Fibroblast of lung (primary cell): ENCODE data around the gene TCF7L1. TPM values are rescaled to one million over a fixed set of nuclear protein-coding genes. Genes with fewer than 3 reads are reported as not detected.

Experiments
- DNase-seq, 2 donors: peaks; one replicate each; pipeline versions ENCODE4 v3.0.0 to v3.0.0-alpha.2; 2010; ENCODE audit warnings: low read depth in 2 of 2
- H2AFZ ChIP-seq: 2 replicates; pipeline ENCODE4 v1.5.1; 2012; ENCODE audit warnings: low read length, control low read depth, inconsistent platforms
- H3K27ac ChIP-seq: 2 replicates; pipeline ENCODE4 v1.5.1; 2011; ENCODE audit warnings: low read length, control low read depth; ENCODE audit not compliant: insufficient read depth
- H3K27me3 ChIP-seq: 2 replicates; pipeline ENCODE4 v1.5.1; 2011; ENCODE audit warnings: mild to moderate bottlenecking, low read length; ENCODE audit not compliant: control insufficient read depth, insufficient read depth
- H3K36me3 ChIP-seq: 2 replicates; pipeline ENCODE4 v1.5.1; 2011; ENCODE audit warnings: low read length; ENCODE audit not compliant: control insufficient read depth, insufficient read depth
- H3K4me1 ChIP-seq: 2 replicates; pipeline ENCODE4 v1.5.1; 2011; ENCODE audit warnings: low read length; ENCODE audit not compliant: control insufficient read depth, insufficient read depth; ENCODE audit errors: extremely low read depth
- H3K4me2 ChIP-seq: 2 replicates; pipeline ENCODE4 v1.5.1; 2011; ENCODE audit warnings: low read length, control low read depth; ENCODE audit not compliant: insufficient read depth; ENCODE audit errors: extremely low read depth
- H3K4me3 ChIP-seq, 4 experiments: fragments of 200-600 bp in 1 of 4; sonication (generic) in 1 of 4; replicated peaks in 1 of 4; 2 replicates each; pipeline ENCODE4 v1.5.1; 2011 to 2016; ENCODE audit warnings: low read length in 4 of 4, low read depth in 3 of 4, mild to moderate bottlenecking in 3 of 4, control low read depth in 2 of 4, inconsistent platforms in 1 of 4, mixed read lengths in 1 of 4; ENCODE audit not compliant: insufficient read depth in 1 of 4; ENCODE audit errors: control extremely low read depth in 1 of 4
- H3K79me2 ChIP-seq: 2 replicates; pipeline ENCODE4 v1.5.1; 2012; ENCODE audit warnings: mild to moderate bottlenecking, low read length, inconsistent platforms; ENCODE audit not compliant: control insufficient read depth, insufficient read depth
- H3K9ac ChIP-seq: 2 replicates; pipeline ENCODE4 v1.5.1; 2011; ENCODE audit warnings: mild to moderate bottlenecking, low read length, control low read depth; ENCODE audit not compliant: insufficient read depth
- H3K9me3 ChIP-seq: 2 replicates; pipeline ENCODE4 v1.5.1; 2012; ENCODE audit warnings: low read depth, low read length; ENCODE audit not compliant: control insufficient read depth, insufficient read depth
- H4K20me1 ChIP-seq: 2 replicates; pipeline ENCODE4 v1.5.1; 2011; ENCODE audit warnings: low read length; ENCODE audit not compliant: control insufficient read depth, insufficient read depth; ENCODE audit errors: extremely low read depth
- CTCF ChIP-seq, 2 donors: IDR thresholded peaks in 1 of 2; conservative IDR thresholded peaks in 1 of 2; 1 replicate in 1 of 2; 2 replicates in 1 of 2; pipeline ENCODE4 v1.5.1; 2011 to 2012; ENCODE audit warnings: low read length in 2 of 2, control low read depth in 1 of 2, inconsistent platforms in 1 of 2, low read depth in 1 of 2, mild to moderate bottlenecking in 1 of 2
- EZH2 ChIP-seq: IDR thresholded peaks from 2 replicates; pipeline ENCODE4 v1.5.1; 2012; ENCODE audit warnings: low read length, control low read depth, mild to moderate bottlenecking; ENCODE audit errors: missing control alignments
- polyA plus RNA-seq, 2 donors: library from polyadenylated mRNA; depleted of rRNA in 1 of 2; stranded (reverse) in 1 of 2; unstranded in 1 of 2; fragments of >200 nt; gene quantifications; 2 replicates each; pipeline ENCODE4 v1.2.1, GENCODE V29; 2011 to 2012; ENCODE audit warnings: missing spikeins in 1 of 2
- total RNA-seq: library from RNA; depleted of rRNA; stranded (reverse); fragments of >200 nt; gene quantifications from 2 replicates; pipeline ENCODE4 v1.2.1, GENCODE V29; 2014

The TCF7L1 gene
- total and polyA plus RNA-seq, 2 donors (not counting 1 experiment from before 2014, with no cell fraction given) = 0.83 to 1.5 TPM

- Histone ChIP-seq H3K4me3 (no peak overlapping the region), H3K4me2 (no peak overlapping the region), H2AFZ (no peak overlapping the region), H3K36me3 (no peaks in the 10 kb centered on the region), H3K9ac (no peak overlapping the region), H4K20me1 (no peaks in the 10 kb centered on the region), H3K27me3 (no peaks in the 10 kb centered on the region), H3K79me2 (no peaks in the 10 kb centered on the region), H3K4me1 (peaks cover under 1% of the 10 kb centered on the region), H3K9me3 (no peaks in the 10 kb centered on the region), H3K27ac (no peak overlapping the region)
- DNase-seq = peak; percentile 35 to 82
- TF ChIP-seq CTCF (conservative IDR thresholded peaks at IDR 0.05 in 1 of 2, IDR thresholded peaks at IDR 0.05 in 1 of 2; ENCODE audit: low read depth in 1 of 2, low read length in 2 of 2) (no peak), EZH2 (no peak)
Observed at GRCh38 chr2:85156153-85156552, 23.0 kb downstream of the TCF7L1 start.

GRCh38 chr2:85156619-85157018 is 23.4 kb downstream of the TCF7L1 start:
- Histone ChIP-seq H4K20me1 (no peaks in the 10 kb centered on the region), H3K9ac (no peak overlapping the region), H3K4me1 (peaks cover 5% of the 10 kb centered on the region), H2AFZ (no peak overlapping the region), H3K36me3 (no peaks in the 10 kb centered on the region), H3K27ac (no peak overlapping the region), H3K4me3 (no peak overlapping the region), H3K27me3 (no peaks in the 10 kb centered on the region), H3K4me2 (no peak overlapping the region), H3K79me2 (no peaks in the 10 kb centered on the region), H3K9me3 (no peaks in the 10 kb centered on the region)
- no peak for TF ChIP-seq CTCF (conservative IDR thresholded peaks at IDR 0.05 in 1 of 2, IDR thresholded peaks at IDR 0.05 in 1 of 2; ENCODE audit: low read depth in 1 of 2, low read length in 2 of 2)
- TF ChIP-seq EZH2 = no peak
- no peak for DNase-seq

- Histone ChIP-seq H3K4me2 (no peak overlapping the region), H3K9ac (no peak overlapping the region), H3K36me3 (no peaks in the 10 kb centered on the region), H3K27me3 (no peaks in the 10 kb centered on the region), H3K27ac (no peak overlapping the region), H3K4me3 (no peak overlapping the region), H3K9me3 (no peaks in the 10 kb centered on the region), H3K79me2 (no peaks in the 10 kb centered on the region), H4K20me1 (no peaks in the 10 kb centered on the region), H2AFZ (no peak overlapping the region), H3K4me1 (peaks cover 11% of the 10 kb centered on the region)
- TF ChIP-seq EZH2 = no peak
- no peak for TF ChIP-seq CTCF (conservative IDR thresholded peaks at IDR 0.05 in 1 of 2, IDR thresholded peaks at IDR 0.05 in 1 of 2; ENCODE audit: low read depth in 1 of 2, low read length in 2 of 2)
- no peak for DNase-seq
Observed at GRCh38 chr2:85157345-85157744, 24.2 kb downstream of the TCF7L1 start.
